GM19193 (cell line): ENCODE measurements around the gene PLCL1.

Experiments
- POLR2A ChIP-seq: IDR thresholded peaks from 4 replicates; pipeline ENCODE4 v1.6.1; 2011; ENCODE audit not compliant: insufficient read depth, insufficient read length; ENCODE audit errors: extremely low read depth

PLCL1 gene

DNA sequence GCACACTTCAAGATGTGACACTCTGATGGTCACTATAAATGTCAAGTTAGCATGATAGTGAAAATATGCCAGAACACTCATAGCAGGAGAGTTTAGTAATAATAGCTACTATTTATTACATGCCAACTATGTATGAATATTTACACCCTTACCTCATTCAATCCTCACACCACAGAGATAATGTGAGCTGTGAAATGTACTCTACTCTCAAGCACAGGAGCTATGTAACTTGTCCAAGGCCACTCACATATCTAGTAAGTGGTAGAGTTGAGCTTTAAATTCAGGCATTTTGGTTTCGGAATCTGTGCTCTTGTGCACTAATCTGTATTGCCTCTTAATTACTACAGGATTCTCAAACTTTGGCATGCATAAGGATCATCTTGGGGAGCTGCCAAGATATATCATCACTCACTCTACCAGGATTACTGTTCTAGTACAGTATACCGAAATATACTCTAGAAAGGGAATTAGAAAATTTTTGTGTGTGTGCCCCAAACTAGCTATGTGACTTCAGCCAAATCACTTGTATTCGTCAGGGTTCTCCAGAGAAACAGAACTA lies 154.3 kb downstream of the PLCL1 start:
- TF ChIP-seq POLR2A: no peak

DNA sequence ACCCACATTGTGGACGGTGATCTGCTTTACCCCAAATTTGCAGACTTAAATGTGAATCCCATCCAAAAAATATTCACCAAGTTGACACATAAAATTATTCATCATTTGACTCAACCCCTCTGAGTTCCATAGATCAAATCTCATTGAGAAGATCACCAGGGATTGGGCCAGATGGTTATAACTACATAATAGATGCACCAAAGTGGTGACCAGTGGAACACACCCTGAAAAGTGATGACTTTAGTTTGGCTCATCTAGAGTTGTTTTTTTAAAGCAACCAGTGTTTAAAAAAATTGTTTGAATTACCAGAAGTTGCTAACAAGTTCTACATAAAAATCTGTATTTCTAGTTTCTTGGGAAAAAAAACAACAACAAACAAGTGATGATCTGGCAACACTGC lies 155.0 kb downstream of the PLCL1 start:
- TF ChIP-seq POLR2A: no peak

DNA sequence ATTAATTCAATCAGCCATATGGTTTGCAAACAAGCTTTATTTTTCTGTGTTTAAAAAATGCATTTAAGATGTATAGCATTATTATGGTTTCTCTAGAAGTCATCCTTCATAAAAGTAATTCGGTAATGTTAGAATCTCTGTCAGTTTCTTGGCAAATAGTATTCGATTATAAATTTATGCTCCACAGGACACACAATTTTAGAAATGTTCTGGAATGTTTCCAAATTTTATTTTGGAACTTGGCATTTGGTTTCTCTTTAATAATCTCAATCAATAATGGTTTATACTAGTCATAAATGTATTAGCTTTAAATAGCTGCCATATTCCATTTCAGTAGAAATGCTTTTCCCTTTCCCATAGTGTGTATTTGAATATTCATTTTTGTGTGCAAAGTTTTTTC lies 156.4 kb downstream of the PLCL1 start:
- TF ChIP-seq POLR2A: no peak

DNA sequence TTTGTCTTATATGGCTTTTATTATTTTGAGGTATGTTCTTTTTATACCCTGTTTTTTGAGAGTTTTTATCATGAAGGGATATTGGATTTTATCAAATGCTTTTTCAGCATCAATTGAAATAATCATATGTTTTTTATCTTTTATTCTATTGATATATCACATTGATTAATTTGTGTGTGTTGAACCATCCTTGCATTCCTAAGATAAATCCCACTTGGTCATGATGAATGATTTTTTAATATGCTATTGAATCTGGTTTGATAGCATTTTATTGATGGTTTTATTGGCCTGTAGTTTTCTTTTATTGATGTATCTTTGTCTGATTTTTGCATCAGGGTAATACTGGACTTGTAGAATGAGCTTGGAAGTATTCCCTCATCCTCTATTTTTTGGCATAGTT lies 160.3 kb downstream of the PLCL1 start:
- TF ChIP-seq POLR2A: no peak

DNA sequence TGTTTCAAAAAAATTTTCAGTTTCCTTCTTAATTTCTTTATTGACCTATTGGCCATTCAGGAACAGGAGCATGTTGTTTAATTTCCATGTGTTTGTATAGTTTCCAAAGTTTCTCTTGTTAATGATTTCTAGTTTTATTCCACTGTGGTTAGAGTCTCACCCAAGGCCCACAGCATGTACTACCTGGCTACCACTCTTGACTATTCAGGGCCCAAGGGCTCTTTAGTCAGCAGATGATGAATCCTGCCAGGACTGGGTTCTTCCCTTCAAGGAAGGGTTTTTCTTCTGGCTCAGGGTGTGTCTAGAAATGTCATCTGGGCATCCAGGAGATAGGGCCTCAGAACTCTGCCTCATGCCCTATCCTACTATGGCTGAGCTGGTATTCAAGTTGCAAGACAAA lies 161.4 kb downstream of the PLCL1 start:
- no peak for TF ChIP-seq POLR2A

DNA sequence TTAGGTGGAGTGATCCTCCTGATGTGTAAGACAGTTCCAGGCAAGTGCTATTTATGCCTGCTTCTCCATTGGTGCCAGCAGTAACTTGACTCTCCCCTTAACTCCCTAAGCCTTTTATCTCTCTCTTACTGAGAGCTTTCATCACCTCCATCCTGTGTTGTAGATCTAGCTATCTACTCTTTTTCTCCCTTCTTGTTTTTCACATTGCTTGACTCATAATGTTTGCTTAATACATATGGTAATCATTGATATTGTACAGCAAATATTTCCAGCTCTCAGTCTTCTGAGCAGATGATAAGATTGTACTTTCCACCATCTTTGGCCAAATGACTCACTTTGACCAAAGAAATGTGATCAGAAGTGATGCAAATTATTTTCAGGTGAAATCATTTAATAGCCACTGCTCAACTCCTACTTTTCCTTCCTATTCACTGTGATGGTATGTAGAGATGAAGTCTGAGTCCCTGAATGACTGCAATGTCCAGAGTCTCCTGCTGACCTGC lies 165.0 kb downstream of the PLCL1 start:
- TF ChIP-seq POLR2A: no peak

DNA sequence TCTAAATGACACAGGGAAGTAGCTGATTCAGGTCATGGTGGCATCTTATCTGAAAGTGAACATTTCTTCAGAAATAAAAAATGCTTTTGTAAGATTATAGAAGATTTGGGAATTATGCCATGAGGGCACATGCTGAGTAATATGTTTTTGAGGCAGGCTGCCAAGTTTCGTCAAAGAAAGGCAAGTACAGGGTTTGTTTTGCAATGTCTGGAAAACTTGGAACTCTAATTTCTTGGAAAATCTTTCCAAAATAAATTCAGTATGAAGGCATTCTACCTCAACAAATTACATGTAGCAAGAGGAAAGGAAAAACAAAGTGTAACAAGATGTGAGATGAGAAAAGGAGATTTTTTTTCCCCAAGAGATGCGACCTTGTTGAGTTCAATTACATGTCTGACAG lies 167.7 kb downstream of the PLCL1 start:
- no peak for TF ChIP-seq POLR2A

DNA sequence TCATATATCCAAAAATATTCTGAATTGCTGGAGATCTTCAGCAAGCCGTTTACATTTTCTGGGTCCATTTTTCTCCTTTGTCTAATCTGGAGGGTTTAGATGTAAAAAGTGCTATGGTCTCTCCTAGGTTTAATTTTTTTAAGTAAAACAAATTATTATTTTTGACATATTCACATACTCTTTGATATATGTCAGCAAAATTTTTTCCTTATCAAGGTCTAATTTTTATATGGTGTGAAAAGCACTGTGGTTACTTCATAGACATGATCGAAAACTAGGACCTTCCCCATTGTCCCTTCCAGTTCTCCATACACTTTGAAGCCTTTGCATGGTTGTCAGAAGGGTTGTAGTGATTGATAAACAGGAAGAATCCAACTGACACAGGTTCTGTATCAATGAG lies 168.2 kb downstream of the PLCL1 start:
- TF ChIP-seq POLR2A: no peak

DNA sequence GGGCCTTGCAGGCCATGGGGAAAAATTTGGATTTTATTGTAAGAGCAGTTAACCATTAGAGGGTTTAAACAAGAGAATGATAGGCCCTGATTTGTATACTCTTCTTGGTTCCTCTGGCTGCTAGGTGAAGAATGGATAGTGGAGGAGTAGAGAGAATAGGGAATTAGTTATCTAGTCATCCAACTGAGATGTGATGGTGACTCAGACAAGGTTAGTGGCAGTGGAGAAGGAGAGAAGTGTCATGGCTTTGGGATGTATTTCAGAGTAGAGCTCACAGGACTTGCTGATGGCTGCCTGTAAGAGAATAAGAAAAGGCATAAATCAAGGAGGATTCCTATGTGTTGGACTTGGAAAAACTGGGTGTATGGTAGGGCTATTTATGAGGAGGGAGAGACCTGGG lies 169.4 kb downstream of the PLCL1 start:
- no peak for TF ChIP-seq POLR2A

DNA sequence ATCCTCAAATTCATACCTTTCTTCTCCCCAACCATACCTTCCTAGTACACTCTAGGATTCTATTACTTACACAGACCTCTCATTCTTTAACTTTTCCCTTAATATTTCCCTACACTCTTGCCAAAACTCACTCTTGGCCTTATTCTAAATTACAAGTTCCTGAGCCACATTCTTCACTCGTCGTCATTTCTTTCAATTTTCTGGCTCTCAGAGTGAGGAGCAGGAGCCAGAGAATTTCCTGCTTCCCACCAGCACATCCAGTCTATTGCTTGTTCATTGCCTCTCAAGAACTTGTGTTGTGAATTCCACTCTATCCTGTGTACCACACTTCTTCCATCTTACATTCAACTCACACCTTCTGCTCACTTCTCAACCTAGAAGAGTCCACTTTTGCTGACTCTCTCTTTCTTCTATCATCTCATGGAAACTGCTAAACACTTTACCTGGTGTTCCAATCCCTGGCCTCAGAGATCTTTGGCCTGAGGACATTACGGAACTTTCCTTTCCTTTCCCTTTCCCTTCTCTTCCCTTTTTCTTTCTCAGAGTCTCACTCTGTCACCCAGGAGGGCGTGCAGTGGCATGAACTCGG lies 171.6 kb downstream of the PLCL1 start:
- no peak for TF ChIP-seq POLR2A

DNA sequence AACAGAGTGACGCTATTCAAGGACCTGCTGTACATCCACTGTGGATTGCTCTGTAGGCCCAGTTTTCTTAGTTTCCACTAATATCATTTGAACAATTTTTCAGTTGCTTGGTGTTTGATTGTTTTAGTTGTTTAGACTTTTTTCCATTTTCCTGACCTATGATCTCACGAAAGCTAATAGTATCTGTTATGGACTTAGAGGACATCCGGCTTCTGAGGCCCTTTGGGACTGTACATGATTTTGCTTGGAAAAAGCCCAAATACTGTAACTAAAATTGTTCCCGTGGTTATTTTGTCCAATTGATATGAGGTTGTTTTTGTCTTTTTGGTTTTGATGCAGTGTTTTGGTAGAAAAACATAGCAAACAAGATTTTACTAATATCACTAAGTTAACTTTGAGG lies 174.6 kb downstream of the PLCL1 start:
- no peak for TF ChIP-seq POLR2A

DNA sequence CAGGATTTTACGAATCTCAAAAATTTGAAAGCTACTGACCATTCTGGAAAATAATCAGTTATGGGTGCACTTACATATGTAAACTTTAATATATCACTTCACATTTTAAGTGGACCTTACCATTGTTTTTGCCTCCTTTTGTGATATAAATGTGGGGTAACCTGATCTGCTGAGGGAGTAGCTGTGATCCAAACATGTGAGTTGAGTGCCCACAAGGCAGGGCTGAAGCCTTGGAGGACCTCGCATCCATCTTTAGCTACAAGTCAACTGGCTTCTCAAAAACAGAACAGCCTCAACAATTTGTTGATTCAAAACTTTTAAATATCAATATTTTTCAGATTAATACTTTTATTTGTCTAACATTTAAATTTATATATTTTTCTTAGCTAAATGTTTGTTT lies 178.2 kb downstream of the PLCL1 start:
- no peak for TF ChIP-seq POLR2A

DNA sequence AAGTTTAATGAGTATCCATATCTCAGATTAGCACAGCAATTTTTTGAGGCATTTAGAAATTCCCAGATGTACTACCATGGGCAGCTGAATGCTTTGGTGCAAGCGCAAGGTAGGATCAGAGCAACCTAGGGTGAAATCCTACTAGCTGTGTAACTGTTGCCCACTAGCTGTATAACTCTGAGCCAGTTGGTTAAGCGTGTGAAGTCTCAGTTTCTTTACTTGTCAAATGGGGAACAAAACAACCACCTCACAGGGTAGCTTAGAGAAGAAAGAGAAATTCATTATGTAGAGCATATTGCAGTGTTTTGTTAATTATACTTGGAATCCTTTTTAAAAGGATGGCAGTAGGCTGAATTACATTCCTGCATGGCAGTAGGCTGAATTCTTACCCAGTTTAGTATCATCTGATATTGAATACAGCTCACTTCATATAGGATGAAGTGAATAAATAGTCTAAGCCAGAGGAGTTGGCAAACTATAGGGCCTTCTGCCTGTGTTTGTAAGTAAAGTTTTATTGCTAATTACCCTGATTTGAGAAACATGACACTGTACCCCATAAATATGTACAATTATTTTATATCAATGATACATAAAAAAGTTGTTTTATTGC lies 180.7 kb downstream of the PLCL1 start:
- no peak for TF ChIP-seq POLR2A

DNA sequence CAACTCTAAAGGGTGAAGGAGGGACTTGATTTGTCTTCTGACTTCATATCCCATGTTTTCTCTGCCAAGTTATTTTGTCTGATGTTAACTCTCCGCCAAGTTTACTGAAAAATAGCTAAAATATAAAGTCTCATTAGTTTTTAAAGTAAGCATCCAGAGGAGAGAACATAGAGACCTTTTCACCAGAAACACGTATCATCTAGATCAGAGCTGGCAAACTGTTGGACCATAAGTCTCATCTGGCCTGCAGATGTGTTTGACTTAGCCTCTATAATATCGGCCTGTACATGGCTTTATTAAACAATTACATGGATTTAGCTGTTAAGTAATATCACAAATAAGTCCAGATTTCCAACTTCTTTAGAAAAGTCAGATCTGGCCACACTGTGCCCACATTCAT lies 182.6 kb downstream of the PLCL1 start:
- TF ChIP-seq POLR2A: no peak

DNA sequence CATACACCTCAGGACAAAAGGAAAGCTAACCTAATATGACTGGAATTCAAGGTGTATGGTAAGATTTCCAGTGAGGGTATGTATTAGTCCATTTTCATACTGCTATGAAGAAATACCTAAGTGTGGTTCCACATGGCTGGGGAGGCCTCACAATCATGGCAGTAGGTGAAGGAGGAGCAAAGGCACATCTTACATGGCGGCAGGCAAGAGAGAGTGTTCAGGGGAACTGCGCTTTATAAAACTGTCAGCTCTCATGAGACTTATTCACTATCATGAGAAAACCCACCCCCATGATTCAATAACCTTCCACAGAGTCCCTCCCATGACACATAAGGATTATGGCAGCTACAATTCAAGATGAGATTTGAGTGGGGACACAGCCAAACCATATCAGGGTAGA lies 186.0 kb downstream of the PLCL1 start:
- TF ChIP-seq POLR2A: no peak

DNA sequence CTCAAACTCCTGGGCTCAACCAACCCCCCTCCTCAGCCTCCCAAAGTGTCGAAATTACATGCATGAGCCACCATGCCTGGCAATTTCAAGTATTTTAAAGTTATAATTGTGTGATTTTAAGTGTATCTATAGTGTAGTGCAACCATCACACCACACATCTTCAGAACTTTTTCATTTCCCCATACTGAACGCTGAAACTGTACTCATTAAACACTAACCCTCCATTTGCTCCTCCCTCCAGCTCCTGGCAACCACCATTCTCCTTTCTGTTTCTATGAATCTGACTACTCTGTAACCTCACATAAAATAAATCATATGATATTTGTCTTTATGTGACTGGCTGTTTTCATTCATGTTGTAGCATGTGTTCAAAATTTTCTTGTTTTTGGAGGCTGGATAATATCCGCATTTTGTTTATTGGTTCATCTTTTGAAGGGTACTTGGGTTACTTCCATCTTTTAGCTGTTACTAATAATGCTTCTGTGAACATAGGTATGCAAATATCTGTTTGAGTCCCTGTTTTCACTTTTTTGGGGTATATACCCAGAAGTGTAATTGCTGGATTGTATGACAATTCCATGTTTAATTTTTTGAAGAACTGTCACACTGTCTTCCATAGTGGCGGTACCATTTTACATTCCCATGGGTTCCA lies 188.2 kb downstream of the PLCL1 start:
- no peak for TF ChIP-seq POLR2A
